Activated naive CD4-positive, alpha-beta T cell treated with anti-CD3 and anti-CD28 coated beads, Interleukin-2, amount 50 U/mL, for 16 hours (primary cell): ENCODE measurements around the gene FAM25A.
"Not testable (repeated sequence)": the region's sequence is repeated elsewhere in the genome, so short reads cannot be mapped to it uniquely, and the experiment has no call there.

Source experiments
- DNase-seq: peaks from one replicate; pipeline ENCODE4 v3.0.0-alpha.2; 2020

The FAM25A gene

DNA sequence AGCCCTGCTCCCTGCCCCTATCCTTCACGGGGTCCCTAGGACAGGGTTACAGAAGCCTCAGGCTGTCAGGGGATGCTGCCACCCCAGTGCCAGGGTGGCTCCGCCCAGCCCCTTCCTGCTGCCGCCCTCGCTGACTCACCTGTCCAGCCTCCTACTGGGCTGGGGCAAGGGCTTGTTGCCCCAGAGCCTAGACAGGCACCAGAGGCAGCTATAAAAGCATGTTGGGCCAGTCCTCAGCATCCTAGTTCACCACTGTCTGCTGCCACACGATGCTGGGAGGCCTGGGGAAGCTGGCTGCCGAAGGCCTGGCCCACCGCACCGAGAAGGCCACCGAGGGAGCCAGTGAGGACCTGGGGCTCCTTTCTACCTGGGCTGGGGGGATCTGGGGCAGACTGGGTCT lies at the start of gene FAM25A:
Gene FAM25A (plus strand): TSS at position 239 of the 400 bp plus-strand sequence. CDS start 31 bp downstream, at position 270.
- not testable (repeated sequence) for DNase-seq

DNA sequence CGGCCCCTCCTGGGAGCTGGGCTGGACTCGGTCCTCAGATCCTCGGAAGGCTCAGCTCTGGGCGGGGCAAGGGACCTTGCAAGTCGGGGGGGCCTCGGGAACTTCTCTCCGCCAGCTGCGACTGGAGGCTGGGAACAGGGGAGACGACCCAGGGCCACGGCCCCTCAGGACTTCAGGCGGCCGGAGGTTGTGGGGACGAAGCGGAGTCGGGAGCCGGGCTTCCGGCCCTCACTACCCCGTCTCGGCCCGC lies 49.2 kb upstream of the FAM25A start:
- DNase-seq, result no peak

DNA sequence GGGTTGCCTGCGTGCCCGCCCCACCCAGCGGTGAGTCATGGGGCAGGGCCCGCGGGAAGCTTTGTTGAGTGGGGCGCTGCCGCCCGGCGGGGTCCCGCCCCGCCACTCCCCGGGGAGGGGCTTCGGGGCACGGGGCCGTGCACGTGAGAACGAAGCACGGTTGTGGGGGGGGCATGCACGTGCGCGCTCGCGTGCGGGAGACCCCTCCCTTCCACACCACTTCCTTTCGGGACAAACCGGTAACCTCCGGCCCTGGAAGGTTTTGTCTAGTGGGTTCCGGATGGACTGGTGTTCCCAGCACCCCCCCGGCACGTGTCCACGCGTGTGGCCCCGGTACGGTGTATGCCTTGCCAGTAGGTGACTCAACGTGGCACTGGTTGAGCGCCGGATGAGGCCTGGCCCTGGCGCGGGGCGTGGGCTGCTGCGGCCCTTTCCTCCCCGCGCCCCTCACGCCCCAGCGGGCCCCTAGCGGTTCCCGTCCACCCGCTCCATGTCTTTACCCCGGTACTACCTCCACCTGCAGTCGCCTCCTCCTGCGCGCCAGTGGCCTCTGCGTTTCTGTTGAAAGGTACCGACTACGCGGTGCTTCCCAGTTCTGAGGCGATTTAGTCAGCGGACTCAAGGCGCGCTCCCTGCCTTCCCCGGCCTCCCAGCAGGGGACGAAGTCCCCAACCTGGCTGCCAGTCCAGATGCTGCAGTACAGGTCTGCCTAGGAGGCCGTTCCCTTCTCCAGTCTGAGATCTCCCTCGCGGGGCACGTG lies 48.7 kb upstream of the FAM25A start:
- peak; percentile 86 for DNase-seq

DNA sequence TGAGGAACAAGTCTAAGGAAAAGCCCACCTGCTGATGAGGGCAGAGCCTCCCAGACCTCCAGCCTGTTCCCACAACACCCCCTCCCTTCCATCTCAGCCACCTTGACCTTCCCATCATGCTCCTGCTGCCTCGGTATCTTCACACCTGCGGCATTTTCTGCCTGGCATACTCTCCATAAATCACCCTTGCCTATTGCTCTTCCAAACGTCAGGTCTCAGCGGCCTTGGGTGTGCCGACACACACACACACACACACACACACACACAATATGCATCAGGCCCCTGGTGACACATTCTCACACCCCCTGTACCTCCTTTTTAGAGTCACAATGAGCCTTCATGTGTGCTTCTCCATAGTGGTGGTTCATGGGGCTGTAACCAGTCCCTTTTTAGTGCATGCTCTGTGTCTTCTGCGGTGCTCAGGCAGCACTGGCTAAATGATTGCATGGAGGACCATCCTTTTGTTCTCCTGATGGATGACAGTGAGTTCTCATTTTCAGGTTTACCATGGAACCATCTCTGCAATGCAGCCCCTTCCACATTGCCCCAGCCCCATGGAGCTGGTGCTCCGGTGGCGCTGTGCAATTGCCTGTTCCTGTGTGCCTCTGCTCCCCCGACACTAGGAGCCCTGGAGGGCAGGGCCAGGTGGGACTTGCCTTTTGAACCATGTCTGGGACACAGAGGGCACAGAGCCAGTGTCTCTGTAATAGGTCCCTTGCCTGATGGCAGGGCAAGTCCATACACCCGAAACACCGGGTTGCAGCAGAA lies 47.3 kb upstream of the FAM25A start:
- no peak for DNase-seq

DNA sequence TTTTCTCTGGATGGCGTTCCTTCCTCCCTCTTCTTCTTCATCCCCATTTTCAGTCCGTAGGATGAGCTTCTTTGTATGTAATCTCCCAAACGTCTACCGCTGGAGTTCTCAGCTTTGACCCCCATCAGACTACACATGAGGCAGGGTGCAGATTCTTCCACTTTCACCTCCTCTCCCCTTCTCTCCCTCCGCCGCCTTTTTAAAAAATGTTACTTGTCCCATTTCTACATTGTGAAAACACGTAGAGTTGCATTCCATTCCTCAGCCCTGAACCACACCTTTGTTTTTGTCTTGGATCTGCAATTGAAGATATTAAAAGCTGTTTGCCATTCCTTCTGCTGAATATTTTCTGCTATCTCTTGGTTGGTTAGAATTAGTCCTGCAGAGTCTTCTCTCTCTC lies 45.6 kb upstream of the FAM25A start:
- DNase-seq, result no peak

DNA sequence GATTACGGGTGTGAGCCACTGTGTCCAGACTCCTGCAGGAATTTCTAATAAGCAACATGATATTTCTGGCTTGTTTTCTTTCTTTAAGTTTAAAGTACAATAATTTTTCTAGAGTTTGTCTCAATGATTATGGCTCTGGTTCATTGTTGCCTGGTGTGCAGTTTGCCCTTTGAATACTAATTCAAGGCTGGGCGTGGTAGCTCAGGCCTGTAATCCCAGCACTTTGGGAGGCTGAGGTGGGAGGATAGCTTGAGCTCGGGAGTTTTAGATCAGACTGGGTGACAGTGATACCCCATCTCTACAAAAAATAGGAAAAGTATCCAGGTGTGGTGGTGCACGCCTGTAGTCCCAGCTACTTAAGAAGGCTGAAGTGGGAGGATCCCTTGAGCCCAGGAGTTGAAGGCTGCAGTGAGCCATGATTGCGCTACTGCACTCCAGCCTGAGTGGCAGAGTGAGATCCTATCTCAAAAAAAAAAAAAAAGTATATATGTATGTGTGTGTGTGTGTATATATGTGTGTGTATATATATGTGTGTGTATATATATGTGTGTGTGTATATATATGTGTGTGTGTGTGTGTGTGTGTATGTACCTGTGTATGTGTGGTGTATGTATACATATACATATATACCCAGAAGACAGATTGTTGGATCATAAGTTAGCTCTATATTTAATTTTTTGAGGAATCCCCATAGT lies 43.6 kb upstream of the FAM25A start:
- no peak for DNase-seq

DNA sequence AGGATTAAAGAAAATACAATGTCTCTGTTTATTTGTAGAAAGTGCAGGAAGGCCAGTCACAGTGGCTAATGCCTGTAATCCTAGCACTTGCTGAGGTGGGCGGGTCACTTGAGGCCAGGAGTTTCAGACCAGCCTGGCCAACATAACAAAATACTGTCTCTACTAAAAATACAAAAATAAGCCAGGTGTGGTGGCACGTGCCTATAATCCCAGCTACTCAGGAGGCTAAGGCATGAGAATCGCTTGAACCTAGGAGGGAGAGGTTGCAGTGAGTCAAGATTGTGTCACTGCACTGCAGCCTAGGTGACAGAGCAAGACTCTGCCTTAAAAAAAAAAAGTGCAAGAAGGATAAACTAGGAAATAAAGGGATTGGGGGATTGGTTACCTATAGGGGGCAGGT lies 41.6 kb upstream of the FAM25A start:
- not testable (repeated sequence) for DNase-seq

DNA sequence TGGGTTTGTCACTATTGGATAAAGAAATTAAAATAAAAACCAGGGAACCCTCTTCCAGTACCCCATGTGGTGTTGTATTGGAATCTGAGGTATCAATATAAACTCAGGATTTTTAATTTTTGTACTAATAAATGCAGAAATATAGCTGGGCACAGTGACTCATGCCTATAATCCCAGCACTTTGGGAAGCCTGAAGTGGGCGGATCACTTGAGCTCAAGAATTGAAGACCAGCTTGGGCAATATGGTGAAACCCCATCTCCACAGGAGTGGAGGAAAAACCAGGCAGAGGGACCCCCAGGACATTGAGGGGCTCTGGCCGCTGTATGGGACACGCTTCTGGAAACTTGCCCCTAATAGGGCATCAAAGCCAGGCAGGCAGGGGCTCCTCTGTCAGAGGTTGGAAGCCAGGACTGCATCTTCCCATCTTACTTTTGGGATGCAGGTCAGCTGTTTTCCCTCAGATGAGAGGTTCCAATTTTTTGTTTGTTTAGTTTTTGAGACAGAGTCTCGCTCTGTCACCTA lies 40.7 kb upstream of the FAM25A start:
- no peak for DNase-seq

DNA sequence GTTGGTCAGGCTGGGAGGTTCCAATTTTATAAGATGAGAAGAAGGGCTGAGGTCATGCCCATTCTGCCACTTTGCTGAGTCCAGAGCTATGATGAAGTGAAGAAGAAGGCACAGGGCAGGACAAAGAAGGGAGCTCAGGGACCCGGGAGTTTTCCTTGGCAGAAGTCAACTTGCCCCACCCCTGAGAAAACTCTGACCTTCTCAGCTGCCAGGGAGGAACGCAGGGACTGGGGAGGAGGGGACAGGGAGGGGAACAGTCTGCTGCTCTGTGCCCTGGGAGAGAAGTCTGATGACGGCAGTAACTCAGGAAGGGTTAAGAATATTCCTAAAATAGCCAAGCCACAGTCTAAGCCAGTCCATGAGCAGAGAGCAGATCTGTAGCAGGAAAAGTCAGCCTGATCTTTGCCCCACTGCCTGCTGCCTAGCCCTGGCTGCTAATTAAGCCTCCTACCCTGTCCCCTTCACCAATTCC lies 40.1 kb upstream of the FAM25A start:
- DNase-seq, result no peak

DNA sequence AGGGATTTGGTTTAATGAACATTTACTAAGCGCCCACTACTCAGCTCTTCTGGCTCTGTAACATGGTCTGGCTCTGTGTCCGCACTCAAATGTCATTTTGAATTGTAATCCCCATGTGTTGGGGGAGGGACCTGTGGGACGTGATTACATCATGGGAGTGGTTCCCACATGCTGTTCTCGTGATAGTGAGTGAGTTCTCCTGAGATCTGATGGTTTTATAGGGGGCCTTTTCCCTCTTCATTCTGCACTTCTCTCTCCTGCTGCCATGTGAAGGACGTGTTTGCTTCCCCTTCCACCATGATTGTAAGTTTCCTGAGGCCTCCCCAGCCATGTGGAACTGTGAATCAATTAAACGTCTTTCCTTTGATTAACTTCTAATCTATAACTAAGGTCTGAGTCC lies 39.1 kb upstream of the FAM25A start:
- not testable (repeated sequence) for DNase-seq

DNA sequence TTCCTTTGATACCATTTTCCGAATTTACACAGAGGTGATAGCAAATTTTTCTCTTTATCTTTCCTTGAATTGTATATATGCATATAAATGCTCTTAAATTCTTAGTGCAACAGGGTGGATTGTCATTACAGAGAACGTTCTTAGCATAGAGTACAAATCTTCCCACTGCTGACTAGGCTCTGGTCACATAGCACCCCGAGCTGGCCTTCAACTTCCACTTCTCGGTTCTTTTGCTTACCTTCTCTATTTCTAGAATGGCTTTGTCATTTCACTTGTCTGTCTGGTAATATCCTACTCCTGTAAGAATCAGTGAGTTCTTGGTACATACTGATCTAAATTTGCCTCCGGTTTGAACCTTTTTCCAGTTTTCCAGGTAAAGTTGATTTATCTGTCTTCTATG lies 38.4 kb upstream of the FAM25A start:
- no peak for DNase-seq

DNA sequence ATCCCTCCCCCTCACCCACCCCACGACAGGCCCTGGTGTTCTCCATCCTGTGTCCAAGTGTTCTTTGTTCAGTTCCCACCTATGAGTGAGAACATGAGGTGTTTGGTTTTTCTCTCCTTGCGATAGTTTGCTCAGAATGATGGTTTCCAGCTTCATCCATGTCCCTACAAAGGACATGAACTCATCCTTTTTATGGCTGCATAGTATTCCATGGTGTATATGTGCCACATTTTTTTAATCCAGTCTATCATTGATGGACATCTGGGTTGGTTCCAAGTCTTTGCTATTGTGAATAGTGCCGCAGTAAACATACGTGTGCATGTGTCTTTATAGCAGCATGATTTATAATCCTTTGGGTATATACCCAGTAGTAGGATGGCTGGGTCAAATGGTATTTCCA lies 35.6 kb upstream of the FAM25A start:
- not testable (repeated sequence) for DNase-seq

DNA sequence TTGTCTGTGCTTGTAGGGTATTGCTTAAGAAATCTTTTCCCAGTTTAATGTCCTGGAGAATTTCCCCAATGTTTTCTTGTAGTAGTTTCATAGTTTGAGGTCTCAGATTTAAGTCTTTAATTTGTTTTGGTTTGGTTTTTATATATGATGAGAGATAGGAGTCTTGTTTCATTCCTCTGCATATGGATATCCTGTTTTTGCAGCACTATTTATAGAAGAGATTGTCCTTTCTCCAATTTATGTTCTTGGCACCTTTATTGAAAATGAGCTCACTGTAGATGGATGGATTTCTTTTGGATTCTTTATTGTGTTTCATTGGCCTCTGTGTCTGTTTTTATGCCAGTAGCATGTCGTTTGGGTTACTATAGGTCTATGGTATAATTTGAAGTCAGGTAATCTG lies 31.6 kb upstream of the FAM25A start:
- no peak for DNase-seq

DNA sequence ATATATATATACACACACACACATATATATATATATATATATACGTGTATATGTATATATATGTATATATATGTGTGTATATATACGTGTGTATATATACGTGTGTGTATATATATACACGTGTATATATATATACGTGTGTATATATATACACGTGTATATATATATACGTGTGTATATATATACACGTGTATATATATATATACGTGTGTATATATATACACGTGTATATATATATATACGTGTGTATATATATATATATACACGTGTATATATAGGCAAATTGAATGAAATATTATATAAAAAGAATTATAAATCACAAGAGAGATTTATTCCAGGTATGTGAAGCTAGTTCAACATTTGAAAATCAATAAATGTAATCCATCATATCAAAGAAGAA lies 28.7 kb upstream of the FAM25A start:
- DNase-seq, result not testable (repeated sequence)

DNA sequence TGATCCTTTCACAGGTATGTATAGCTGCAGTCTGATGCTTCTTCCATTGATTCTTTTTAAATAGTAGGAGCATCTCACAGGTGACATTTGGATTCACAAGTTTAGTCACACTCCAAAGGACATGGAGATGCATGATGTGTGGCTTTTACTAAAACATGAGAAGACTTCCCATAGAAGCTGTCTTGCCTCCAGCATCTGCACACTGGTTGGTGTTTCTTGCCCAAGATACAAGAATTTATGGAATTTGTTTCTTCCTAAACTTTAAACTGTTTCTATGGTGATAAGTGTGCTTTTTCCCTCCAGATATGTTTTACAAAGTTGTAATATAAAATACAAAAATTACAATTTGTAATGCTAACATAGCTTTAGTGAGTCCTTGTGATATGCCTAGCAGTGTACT lies 27.6 kb upstream of the FAM25A start:
- no peak for DNase-seq

DNA sequence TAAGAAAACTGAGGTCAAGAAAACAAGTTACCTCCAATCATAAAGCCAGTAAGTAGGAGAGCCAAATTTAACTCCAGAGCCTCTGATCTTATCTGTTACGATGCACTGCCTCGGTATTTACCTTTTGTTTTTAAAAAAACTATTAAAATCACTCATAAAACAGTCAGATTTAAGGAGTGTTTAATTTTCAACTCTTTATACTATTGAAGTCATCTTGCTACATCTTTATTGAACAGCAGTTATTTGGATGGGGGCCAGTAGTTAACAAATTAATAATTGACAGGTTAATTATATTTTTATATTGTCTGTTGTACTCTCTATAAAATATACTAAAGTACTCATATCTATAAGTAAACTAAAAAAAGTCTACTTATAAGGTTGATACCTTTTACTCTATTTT lies 27.2 kb upstream of the FAM25A start:
- no peak for DNase-seq

DNA sequence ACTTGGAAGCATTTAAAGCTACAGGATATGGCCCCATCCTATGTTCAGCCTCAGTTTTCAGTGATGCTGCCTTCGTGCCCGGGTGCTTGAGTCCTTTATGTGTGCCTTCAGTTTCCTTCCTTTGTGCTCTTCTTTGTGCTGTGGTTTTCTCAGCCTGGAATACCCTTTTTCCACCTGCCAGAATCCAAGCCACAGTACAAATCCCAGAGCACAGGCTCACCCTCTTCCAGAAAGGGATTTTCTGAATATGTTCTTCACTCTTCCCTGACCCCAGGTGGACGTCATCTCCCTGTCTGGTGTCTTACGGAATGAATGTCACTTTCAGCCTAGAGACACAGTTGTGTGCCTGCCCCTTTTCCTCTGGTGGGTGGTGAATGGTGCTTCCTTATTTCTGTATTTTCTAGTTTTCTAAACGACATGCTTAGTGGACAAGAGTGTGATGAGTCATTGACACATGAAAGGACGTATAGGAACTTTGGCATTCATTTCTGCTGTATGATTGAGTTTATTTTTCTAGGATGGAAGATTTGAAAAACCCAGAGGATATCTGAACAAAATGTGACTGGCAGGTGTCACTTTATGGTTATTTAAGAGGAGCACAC lies 20.2 kb upstream of the FAM25A start:
- not testable (repeated sequence) for DNase-seq

DNA sequence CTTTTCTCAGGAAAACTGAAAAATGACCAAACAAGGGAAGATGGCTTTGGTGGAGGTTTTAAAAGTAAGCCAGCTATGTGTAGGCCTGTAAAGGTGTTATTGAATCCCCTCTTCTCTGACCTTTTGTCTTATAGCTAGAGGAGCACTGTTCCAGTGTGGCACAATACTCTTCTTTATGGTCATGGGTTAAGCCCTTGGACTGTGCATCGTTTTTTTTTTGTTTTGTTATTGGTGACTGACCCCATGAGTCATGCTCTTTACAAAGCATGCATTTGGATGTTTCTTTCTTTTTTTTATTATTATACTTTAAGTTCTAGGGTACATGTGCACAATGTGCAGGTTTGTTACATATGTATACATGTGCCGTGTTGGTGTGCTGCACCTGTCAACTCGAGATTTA lies 19.6 kb upstream of the FAM25A start:
- DNase-seq, result no peak

DNA sequence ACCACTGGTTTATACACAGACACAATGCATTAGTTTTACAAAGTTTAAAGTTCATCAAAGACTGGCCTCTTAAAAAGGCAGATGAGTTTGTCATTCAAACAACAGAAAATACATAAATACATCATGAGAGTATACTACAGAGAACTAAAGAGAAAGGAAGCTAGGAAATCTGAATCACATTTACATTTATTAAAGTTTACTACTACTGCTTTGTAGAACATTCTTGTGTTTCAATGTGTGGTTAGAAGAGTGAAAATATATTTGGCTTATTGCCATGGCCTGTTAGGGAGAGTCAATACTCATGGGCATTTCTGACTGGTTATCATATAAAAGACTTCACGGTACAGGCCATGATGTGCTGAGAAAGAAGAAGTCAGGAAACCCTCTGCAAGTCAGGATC lies 13.0 kb upstream of the FAM25A start:
- not testable (repeated sequence) for DNase-seq

DNA sequence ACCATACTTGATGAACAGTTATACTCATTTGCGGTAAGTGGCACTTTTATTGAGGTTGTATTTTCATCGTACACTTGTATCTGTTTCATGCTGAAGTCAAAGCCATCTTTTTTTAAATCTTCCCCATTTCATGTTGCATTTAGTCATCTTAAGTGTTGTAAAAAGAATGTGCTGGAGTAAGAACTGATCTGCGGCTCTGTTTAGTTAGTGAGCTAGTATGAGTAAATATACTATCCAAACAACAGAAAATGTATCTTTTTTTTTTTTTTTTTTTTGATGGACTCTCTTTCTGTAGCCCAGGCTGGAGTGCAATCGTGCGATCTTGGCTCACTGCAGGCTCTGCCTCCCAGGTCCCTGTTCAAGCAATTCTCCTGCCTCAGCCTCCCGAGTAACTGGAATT lies 12.4 kb upstream of the FAM25A start:
- DNase-seq, result not testable (repeated sequence)

DNA sequence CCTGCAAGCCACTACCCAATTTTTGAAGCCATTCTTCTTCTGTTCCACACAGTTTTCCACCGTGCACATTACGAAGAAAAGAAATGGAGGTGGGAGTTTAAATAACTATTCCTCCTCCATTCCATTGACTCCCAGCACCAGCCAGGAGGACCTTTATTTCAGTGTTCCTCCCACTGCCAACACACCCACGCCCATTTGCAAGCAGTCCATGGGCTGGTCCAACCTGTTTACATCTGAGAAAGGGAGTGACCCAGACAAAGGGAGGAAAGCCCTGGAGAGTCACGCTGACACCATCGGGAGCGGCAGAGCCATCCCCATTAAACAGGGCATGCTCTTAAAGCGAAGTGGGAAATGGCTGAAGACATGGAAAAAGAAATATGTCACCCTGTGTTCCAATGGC lies 11.8 kb upstream of the FAM25A start:
- DNase-seq, result not testable (repeated sequence)

DNA sequence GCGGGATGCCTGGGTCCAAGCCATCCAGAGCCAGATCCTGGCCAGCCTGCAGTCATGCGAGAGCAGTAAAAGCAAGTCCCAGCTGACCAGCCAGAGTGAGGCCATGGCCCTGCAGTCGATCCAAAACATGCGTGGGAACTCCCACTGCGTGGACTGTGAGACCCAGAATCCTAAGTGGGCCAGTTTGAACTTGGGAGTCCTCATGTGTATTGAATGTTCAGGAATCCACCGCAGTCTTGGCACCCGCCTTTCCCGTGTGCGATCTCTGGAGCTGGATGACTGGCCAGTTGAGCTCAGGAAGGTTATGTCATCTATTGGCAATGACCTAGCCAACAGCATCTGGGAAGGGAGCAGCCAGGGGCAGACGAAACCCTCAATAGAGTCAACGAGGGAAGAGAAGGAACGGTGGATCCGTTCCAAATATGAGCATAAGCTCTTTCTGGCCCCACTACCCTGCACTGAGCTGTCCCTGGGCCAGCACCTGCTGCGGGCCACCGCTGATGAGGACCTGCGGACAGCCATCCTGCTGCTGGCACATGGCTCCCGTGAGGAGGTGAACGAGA lies 10.9 kb upstream of the FAM25A start:
- not testable (repeated sequence) for DNase-seq

DNA sequence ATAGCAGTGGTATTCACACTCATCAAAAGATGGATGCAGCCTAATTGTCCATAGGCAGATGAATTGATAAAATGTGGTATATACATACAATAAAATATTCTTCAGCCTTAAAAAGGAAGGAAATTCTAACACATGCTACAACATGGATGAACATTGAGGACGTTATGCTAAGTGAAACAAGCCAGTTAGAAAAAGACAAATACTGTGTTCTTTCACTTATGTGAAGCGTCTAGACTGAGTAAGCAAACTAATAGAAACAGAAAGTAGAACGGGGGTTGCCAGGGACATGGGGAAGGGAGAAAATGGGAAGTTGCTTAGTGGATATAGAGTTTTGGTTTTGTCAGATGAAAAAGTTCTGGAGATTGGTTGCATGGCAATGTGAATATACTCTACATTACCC lies 6.6 kb upstream of the FAM25A start:
- DNase-seq, result not testable (repeated sequence)
